ENCODE results near the gene CENPO.
A peak's percentile ranks its signal among the peaks of the same experiment; 100 is the strongest.

CENPO gene

GRCh38 chr2:24866946-24867345, 73.7 kb downstream of the CENPO start:
- DNase-seq = no peak

DNA sequence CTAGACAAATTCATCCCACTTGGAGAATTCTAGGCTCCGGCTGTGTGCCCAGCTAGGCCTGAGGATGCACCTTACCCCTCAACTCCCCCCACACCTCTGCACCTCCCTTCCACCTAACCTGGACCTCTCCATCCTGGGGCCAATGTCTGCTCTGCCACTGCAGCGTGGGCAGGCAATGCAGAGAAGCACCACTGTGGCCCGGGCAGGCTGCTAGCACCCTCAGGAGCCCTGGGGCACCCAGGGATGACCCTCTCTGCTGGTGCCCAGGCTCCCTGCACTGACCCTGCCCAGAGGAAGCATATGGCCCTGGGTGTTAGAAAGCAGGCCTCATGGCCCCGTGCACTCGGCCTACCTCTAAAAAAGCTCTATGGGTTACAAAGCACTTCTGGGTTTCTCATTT, 77.2 kb downstream of the CENPO start:
- no peak for DNase-seq

DNA sequence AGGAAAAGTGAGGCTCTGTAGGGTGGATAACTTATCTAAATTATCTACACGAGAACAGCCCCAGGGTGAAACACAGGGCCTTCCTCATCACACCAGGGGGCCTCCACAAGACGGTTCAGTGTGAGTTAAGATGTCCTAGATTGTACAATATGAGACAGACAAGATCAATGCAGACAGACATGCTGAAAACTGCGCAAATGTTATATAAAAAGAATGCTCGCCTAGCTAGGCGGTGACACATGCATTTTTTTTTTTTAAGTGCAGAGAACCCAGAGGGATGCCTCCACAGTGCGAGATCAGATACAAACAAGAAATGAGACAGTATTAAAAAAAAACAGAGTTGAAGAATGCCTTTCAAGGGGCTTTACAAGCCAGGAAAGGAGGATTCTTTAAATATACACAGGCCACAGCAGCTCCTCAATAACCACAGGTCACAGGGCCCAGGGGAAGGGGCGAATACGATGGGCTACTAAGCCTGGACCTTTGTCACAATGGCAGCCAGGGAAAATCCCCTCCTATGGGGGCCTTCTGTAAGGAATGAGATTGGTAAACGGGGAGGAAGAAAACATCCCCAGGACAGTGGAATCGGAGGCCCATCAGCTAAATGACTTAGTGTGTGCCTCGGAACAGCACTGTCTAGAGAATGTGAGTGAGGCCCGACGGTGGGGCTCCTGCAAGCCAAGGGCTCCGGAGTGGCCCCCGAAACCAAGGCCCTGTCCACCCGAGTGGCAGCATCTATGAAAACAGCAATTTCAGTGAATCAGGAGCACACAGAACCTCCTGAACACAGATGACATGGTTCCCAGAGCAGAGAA, 77.9 kb downstream of the CENPO start:
- no peak for DNase-seq

DNA sequence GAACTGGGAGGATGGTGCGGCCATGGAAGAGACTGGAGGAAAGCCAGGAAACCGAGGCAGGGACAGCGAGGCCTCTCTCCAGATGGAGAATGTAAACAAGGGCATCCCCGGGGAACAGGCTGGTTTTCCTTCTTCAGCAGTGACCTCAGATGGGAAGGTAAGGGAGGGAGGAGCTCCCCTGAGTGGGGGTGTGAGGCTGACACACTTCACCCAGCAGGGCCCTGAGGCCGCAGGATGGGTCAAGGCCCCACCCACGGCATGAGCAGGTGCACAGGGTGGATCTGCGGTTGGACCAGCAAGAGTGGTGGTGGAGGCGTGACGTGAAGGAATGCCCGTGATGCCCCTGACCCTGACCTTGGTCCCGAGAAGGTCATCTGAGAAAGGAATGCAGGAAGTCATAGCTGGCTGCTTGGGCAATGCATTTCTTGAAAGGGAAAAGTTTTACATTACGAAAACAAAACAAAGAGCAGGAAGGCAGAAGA, 78.7 kb downstream of the CENPO start:
- DNase-seq = peak; percentile 91

All from NCI-H2171 treated with DMSO at 0.1 percent for 48 hours (cell line).